WERI-Rb-1 (cell line): ENCODE measurements around the gene GCA.
A peak's percentile ranks its signal among the peaks of the same experiment; 100 is the strongest.

Experiments
- DNase-seq: peaks from one replicate; pipeline ENCODE4 v3.0.0-alpha.2; 2020
- H3K27ac ChIP-seq: fragments of 250-450 bp; sonication (Bioruptor Pico); 2 replicates; pipeline ENCODE4 v1.5.1; 2020; ENCODE audit warnings: mild to moderate bottlenecking, moderate library complexity
- H3K27me3 ChIP-seq: fragments of 250-450 bp; sonication (Bioruptor Pico); 2 replicates; pipeline ENCODE4 v1.5.1; 2021; ENCODE audit warnings: mild to moderate bottlenecking, low read depth, moderate library complexity; ENCODE audit not compliant: insufficient read depth, severe bottlenecking
- H3K36me3 ChIP-seq: fragments of 250-450 bp; sonication (Bioruptor Pico); 2 replicates; pipeline ENCODE4 v1.5.1; 2020; ENCODE audit warnings: mild to moderate bottlenecking, moderate library complexity
- H3K4me3 ChIP-seq: 2 replicates; pipeline ENCODE4 v1.5.1; 2011; ENCODE audit warnings: low read depth, mild to moderate bottlenecking, control low read depth, low read length
- H3K9me3 ChIP-seq: fragments of 250-450 bp; sonication (Bioruptor Pico); 2 replicates; pipeline ENCODE4 v1.5.1; 2021; ENCODE audit warnings: mild to moderate bottlenecking, moderate library complexity; ENCODE audit not compliant: severe bottlenecking
- CTCF ChIP-seq: IDR thresholded peaks from 2 replicates; pipeline ENCODE4 v1.5.1; 2011; ENCODE audit warnings: low read depth, mild to moderate bottlenecking, control low read depth, inconsistent platforms, low read length

Gene GCA

GRCh38 chr2:162301151-162301804 lies 42.7 kb upstream of the GCA start:
- no peaks in the 10 kb centered on the region for H3K36me3 ChIP-seq
- no peaks in the 10 kb centered on the region for H3K27me3 ChIP-seq
- H3K9me3 ChIP-seq: no peaks in the 10 kb centered on the region
- H3K27ac ChIP-seq: no peak overlapping the region
- H3K4me3 ChIP-seq: peak overlapping the region; percentile 12
- peak; percentile 34 for DNase-seq
- TF ChIP-seq CTCF: peak; percentile 45

- no peak for TF ChIP-seq CTCF
- Histone ChIP-seq H3K9me3 (no peaks in the 10 kb centered on the region), H3K27me3 (no peaks in the 10 kb centered on the region), H3K4me3 (no peak overlapping the region), H3K36me3 (no peaks in the 10 kb centered on the region), H3K27ac (no peak overlapping the region)
- DNase-seq: no peak
Observed at GRCh38 chr2:162301877-162302276, 42.1 kb upstream of the GCA start.

GRCh38 chr2:162305901-162306300 lies 38.0 kb upstream of the GCA start:
- H3K27ac ChIP-seq: no peak overlapping the region
- no peaks in the 10 kb centered on the region for H3K27me3 ChIP-seq
- H3K9me3 ChIP-seq: no peaks in the 10 kb centered on the region
- TF ChIP-seq CTCF: no peak
- no peak for DNase-seq
- H3K36me3 ChIP-seq: no peaks in the 10 kb centered on the region
- no peak overlapping the region for H3K4me3 ChIP-seq

GRCh38 chr2:162308747-162309503 lies 35.0 kb upstream of the GCA start:
- no peak for DNase-seq
- TF ChIP-seq CTCF: no peak
- H3K27me3 ChIP-seq: no peaks in the 10 kb centered on the region
- H3K36me3 ChIP-seq: no peaks in the 10 kb centered on the region
- H3K4me3 ChIP-seq: no peak overlapping the region
- H3K9me3 ChIP-seq: no peaks in the 10 kb centered on the region
- no peak overlapping the region for H3K27ac ChIP-seq

GRCh38 chr2:162312853-162313252 lies 31.1 kb upstream of the GCA start:
- TF ChIP-seq CTCF: no peak
- DNase-seq: no peak

GRCh38 chr2:162315938-162316337 lies 28.0 kb upstream of the GCA start:
- Histone ChIP-seq H3K9me3 (no peaks in the 10 kb centered on the region), H3K27me3 (no peaks in the 10 kb centered on the region), H3K36me3 (no peaks in the 10 kb centered on the region), H3K27ac (no peak overlapping the region), H3K4me3 (no peak overlapping the region)
- no peak for DNase-seq
- no peak for TF ChIP-seq CTCF

More at GRCh38 chr2:162312853-162313252, 31.1 kb upstream of the GCA start:
- Histone ChIP-seq H3K27me3 (no peaks in the 10 kb centered on the region), H3K36me3 (no peaks in the 10 kb centered on the region), H3K9me3 (no peaks in the 10 kb centered on the region), H3K27ac (no peak overlapping the region), H3K4me3 (no peak overlapping the region)
